ENCODE results near the gene ZFP36L1.

The ZFP36L1 gene

GRCh38 chr14:68759937-68760336 is 32.9 kb downstream of the ZFP36L1 start:
- no peak for DNase-seq

GRCh38 chr14:68759017-68759560 is 33.8 kb downstream of the ZFP36L1 start:
- DNase-seq, result no peak

DNA sequence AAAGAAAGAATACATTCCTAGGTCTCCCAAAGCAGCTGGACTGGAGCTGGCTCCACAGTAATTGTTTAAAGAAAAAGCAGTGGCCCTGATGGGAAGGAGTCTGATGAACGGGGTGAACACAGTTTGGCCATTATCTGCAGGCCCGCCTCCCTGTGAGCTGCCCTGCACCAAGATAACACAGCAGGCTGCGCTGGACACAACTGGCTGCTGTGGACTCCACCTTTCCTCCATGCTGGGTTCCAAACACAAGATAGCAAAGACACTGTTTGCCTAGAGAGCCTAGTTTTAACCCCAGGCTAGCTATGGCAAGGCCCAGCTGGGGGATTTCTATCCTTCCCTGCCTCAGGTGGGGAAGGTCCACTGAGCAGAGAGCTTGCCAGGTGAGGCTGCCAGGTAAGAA is 34.6 kb downstream of the ZFP36L1 start:
- no peak for DNase-seq

DNA sequence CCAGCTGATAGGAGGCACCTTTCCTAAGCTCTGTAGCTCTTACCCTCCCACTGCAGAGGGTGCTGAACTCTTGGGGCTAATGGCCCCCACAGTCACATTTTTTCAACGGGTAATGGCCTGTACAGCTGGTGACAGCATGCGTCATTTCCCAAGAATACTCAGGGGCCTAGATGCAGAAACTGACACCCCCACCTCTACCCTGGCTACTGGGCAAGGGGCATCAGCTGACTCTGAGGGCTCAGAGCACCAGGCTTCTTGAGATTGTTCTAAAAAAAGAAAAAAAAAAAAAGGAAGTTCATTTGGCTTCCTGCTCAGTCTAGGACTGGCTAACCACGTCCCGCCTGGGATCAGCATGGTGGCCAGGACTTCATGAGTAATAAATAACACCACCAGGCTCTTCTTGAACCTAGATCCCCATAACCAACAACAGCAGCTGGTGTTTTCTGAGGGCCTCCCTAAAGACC is 35.2 kb downstream of the ZFP36L1 start:
- DNase-seq, result no peak

GRCh38 chr14:68756734-68757133 is 36.1 kb downstream of the ZFP36L1 start:
- no peak for DNase-seq

DNA sequence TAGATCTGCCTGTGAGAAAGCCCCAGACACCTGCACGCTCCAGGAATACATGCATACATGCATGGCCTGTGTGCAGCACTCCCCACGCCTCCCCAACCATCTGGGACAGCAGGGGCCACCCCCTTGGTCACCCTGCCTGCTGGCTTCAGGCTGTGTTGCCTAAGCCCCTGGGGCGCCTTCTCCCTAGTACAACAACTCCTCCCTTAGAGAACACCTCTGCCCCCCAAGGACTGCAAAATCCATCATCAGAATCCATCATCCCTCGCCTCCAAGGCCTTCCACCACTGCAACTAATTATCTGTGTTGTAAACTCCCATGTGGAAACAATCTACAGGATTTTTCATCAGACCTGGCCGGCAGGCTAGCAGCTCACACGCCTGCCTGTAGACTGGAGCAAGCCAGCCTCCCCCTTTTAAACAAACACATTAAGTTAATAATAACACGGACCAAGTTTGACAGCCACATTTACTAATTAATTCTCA is 36.8 kb downstream of the ZFP36L1 start:
- DNase-seq, result no peak

- DNase-seq, result no peak
These were observed 37.9 kb downstream of the ZFP36L1 start for GRCh38 chr14:68755016-68755353.

GRCh38 chr14:68753690-68754089 is 39.2 kb downstream of the ZFP36L1 start:
- DNase-seq, result no peak

GRCh38 chr14:68752271-68753006 is 40.4 kb downstream of the ZFP36L1 start:
- no peak for DNase-seq

- DNase-seq, result no peak
These were observed 43.1 kb downstream of the ZFP36L1 start for GRCh38 chr14:68749487-68750475.

GRCh38 chr14:68748691-68749090 is 44.2 kb downstream of the ZFP36L1 start:
- DNase-seq, result no peak

DNA sequence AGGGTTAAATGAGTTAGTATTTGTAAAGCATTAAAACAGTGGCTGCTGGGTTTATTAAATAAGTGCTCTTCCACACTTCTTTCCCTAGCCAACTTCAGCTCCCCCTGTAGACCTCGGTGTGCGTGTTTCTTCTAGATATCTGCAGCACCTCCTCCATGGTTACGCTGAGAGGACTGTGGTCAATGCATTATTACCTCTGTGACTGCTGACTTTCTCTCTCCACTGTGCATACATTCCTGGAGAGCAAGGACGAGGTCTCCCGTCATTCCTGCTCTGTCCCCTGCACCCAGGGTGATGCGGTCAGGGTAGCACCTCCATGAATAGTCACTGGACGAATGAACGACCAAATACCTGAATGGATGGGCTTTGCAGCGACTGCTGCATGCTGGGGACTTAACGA is 44.6 kb downstream of the ZFP36L1 start:
- no peak for DNase-seq

GRCh38 chr14:68747393-68747792 is 45.5 kb downstream of the ZFP36L1 start:
- DNase-seq, result no peak

DNA sequence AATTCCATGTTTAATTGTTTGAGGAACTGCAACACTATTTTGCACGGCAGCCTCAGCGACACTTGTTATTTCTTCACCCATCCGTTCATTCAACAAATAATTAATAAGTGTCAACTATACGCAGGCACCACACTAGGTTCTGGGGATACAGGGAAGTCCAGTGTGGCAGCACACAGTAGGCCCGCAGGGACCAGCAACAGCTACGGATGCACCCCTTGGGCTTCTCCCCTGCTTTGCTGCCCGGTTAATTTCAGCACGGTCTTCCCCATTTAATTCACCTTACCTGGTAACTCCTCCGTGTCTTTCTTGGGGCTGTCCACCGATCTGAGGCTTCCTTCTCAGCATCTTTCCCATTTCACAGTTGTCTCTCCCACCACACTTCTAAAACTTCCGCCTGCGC is 48.3 kb downstream of the ZFP36L1 start:
- DNase-seq, result no peak

GRCh38 chr14:68741839-68742470 is 50.9 kb downstream of the ZFP36L1 start:
- DNase-seq, result no peak

DNA sequence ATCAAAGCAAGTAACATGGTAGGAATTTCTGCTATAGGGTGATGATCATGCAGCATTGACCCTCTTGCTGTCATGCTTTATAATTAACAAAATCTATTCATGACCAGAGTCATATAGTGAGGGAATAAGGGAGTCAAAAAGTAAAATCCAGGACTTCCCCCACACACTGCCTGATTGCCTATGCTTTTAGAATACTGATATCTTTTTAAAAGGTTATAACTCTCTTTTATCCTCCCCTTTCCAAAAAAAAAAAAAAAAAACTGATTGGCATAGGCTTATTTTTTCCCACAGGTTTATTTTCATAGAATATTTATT is 51.4 kb downstream of the ZFP36L1 start:
- no peak for DNase-seq

DNA sequence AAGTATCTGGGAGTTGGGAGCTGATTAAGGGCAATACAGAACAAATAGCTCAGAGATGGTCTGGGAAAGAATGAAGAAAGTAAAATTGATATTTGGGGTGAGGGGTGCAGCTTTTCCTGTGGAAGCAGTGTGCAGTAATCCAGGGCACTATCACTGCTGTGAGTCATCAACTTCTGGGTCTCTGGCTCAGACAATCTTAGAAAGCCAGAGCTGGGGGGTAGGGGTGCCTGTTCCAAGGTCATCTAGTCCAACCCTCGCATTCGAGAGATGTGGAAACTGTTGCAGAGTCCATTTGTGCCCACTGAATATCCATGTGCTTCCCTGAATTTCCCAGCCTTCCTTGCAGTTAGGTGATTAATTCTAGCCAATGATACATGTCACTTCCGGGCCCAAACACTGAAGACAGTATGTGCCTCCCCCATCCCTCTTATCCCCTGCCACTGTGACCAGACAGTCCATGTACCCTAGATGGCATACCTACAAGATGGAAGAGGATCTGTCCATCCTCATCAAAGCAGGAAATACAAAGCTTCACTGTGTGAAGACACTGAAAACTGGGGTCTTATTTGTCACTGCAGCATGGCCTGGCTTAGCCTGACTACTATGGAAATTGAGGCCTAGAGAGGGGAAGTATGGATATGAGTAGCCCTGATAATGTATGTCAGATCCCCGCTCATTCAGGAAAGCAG is 51.9 kb downstream of the ZFP36L1 start:
- no peak for DNase-seq

DNA sequence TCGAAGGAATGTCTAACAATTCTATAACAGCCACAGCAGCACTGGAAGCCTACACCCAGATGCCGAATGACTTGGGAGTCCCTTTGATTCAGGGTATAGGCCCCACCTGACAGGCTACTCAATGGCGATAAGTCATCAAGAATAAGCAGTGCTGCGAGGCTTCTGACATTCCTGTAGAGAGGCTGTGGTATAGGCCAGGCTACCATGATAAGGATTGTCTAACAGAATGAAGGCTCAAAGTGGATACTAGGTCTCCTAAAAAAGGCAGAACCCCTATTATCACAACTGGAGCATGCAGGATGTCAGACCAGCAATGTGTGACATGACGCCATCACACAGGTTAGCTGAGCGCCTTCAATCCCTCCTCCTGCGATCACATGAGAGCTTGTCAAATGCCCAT is 53.2 kb downstream of the ZFP36L1 start:
- DNase-seq, result no peak

- no peak for DNase-seq
These were observed 54.3 kb downstream of the ZFP36L1 start for GRCh38 chr14:68738559-68738958.
